Osteocyte (in vitro differentiated cells): Measurements from ENCODE around the gene ZNF593OS. TPM values are rescaled to one million over a fixed set of nuclear protein-coding genes. Genes with fewer than 3 reads are reported as not detected.

Experiments
- DNase-seq: peaks from one replicate; pipeline ENCODE4 v3.0.0; 2021; ENCODE audit warnings: mixed read lengths; ENCODE audit not compliant: unreplicated experiment; ENCODE audit errors: extremely low spot score
- H3K27ac Mint-ChIP-seq: one replicate; pipeline ENCODE4 v1.8.0; 2021; ENCODE audit warnings: mild to moderate bottlenecking, mixed read lengths; ENCODE audit not compliant: unreplicated experiment
- H3K27me3 Mint-ChIP-seq: one replicate; pipeline ENCODE4 v1.8.0; 2021; ENCODE audit warnings: mixed read lengths; ENCODE audit not compliant: unreplicated experiment
- H3K36me3 Mint-ChIP-seq: one replicate; pipeline ENCODE4 v1.8.0; 2021; ENCODE audit warnings: mixed read lengths; ENCODE audit not compliant: unreplicated experiment
- H3K4me1 Mint-ChIP-seq: one replicate; pipeline ENCODE4 v1.8.0; 2021; ENCODE audit warnings: mixed read lengths; ENCODE audit not compliant: unreplicated experiment
- H3K4me3 Mint-ChIP-seq: one replicate; pipeline ENCODE4 v1.8.0; 2021; ENCODE audit warnings: mild to moderate bottlenecking, moderate library complexity, mixed read lengths; ENCODE audit not compliant: unreplicated experiment
- H3K9me3 Mint-ChIP-seq: one replicate; pipeline ENCODE4 v1.8.0; 2021; ENCODE audit warnings: mixed read lengths; ENCODE audit not compliant: unreplicated experiment
- CTCF ChIP-seq: fragments of 200-600 bp; sonication (generic); IDR thresholded peaks from 2 replicates; pipeline ENCODE4 v1.5.0; 2021; ENCODE audit warnings: antibody characterized with exemption, mild to moderate bottlenecking, moderate library complexity
- total RNA-seq: library from RNA; stranded (reverse); gene quantifications from 2 replicates; pipeline ENCODE4 v1.2.1, GENCODE V29; 2021

The ZNF593OS gene
- total RNA-seq, 1 donor from 2014 or later: not detected

- Mint-ChIP-seq H3K4me3 (no peak overlapping the region), H3K36me3 (no peaks in the 10 kb centered on the region), H3K27ac (no peak overlapping the region), H3K9me3 (no peaks in the 10 kb centered on the region), H3K4me1 (peaks cover 10% of the 10 kb centered on the region), H3K27me3 (peaks cover 37% of the 10 kb centered on the region)
- no peak for TF ChIP-seq CTCF
- no peak for DNase-seq
These were observed 15.2 kb downstream of the ZNF593OS start for GRCh38 chr1:26156285-26157038.

GRCh38 chr1:26155370-26156284 lies 16.0 kb downstream of the ZNF593OS start:
- peaks cover 10% of the 10 kb centered on the region for H3K4me1 Mint-ChIP-seq
- H3K36me3 Mint-ChIP-seq: no peaks in the 10 kb centered on the region
- no peak overlapping the region for H3K4me3 Mint-ChIP-seq
- H3K9me3 Mint-ChIP-seq: no peaks in the 10 kb centered on the region
- no peak for TF ChIP-seq CTCF
- peaks cover 40% of the 10 kb centered on the region for H3K27me3 Mint-ChIP-seq
- no peak overlapping the region for H3K27ac Mint-ChIP-seq
- DNase-seq: no peak

GRCh38 chr1:26154750-26155149 lies 16.9 kb downstream of the ZNF593OS start:
- H3K4me1 Mint-ChIP-seq: peaks cover 10% of the 10 kb centered on the region
- no peaks in the 10 kb centered on the region for H3K9me3 Mint-ChIP-seq
- H3K27ac Mint-ChIP-seq: no peak overlapping the region
- no peaks in the 10 kb centered on the region for H3K36me3 Mint-ChIP-seq
- peaks cover 46% of the 10 kb centered on the region for H3K27me3 Mint-ChIP-seq
- no peak overlapping the region for H3K4me3 Mint-ChIP-seq
- TF ChIP-seq CTCF: no peak
- DNase-seq: no peak

- Mint-ChIP-seq H3K36me3 (no peaks in the 10 kb centered on the region), H3K27me3 (peaks cover 48% of the 10 kb centered on the region), H3K9me3 (no peaks in the 10 kb centered on the region), H3K4me1 (peaks cover 10% of the 10 kb centered on the region), H3K27ac (no peak overlapping the region), H3K4me3 (no peak overlapping the region)
- DNase-seq: no peak
- no peak for TF ChIP-seq CTCF
These were observed 17.6 kb downstream of the ZNF593OS start for GRCh38 chr1:26153966-26154532.

- TF ChIP-seq CTCF: no peak
- Mint-ChIP-seq H3K36me3 (no peaks in the 10 kb centered on the region), H3K4me1 (peaks cover 2% of the 10 kb centered on the region), H3K27me3 (peaks cover 42% of the 10 kb centered on the region), H3K27ac (no peak overlapping the region), H3K4me3 (no peak overlapping the region), H3K9me3 (no peaks in the 10 kb centered on the region)
- peak; percentile 66 for DNase-seq
These were observed 22.7 kb downstream of the ZNF593OS start for GRCh38 chr1:26148887-26149286.
